ENCODE results near the gene SREBF2.

GRCh38 chr22:41857860-41858199, 24.9 kb downstream of the SREBF2 start:
- TF ChIP-seq CTCF (IDR thresholded peaks at IDR 0.05 in 2 of 3, conservative IDR thresholded peaks at IDR 0.05 in 1 of 3; ENCODE audit: borderline replicate concordance in 1 of 3, insufficient read depth in 1 of 3, low read depth in 2 of 3, low read length in 2 of 3): no peak
- TF ChIP-seq CEBPB (IDR thresholded peaks at IDR 0.05; ENCODE audit: low read depth): no peak
- TF ChIP-seq JUND (IDR thresholded peaks at IDR 0.05): no peak
- TF ChIP-seq EZH2 (IDR thresholded peaks at IDR 0.05): no peak
- TF ChIP-seq POLR2A (IDR thresholded peaks at IDR 0.05; ENCODE audit: borderline replicate concordance, extremely low read depth, insufficient read depth, insufficient read length): no peak
- TF ChIP-seq YY1 (IDR thresholded peaks at IDR 0.05; ENCODE audit: extremely low read depth, insufficient replicate concordance, low read depth, low read length): no peak
- no peak for TF ChIP-seq EGR1 (IDR thresholded peaks at IDR 0.05; ENCODE audit: low read depth)
- no peak for TF ChIP-seq POLR2AphosphoS5 (IDR thresholded peaks at IDR 0.05; ENCODE audit: low read depth, low read length)
- TF ChIP-seq REST (IDR thresholded peaks at IDR 0.05; ENCODE audit: low read depth): no peak
- TF ChIP-seq RAD21 (IDR thresholded peaks at IDR 0.05; ENCODE audit: low read depth): no peak
- TF ChIP-seq ZFX (IDR thresholded peaks at IDR 0.05): no peak
- TF ChIP-seq SRF (IDR thresholded peaks at IDR 0.05; ENCODE audit: low read depth): no peak
- TF ChIP-seq EZH2phosphoT487 (IDR thresholded peaks at IDR 0.05; ENCODE audit: borderline replicate concordance): no peak
- no peak for TF ChIP-seq SIN3A (IDR thresholded peaks at IDR 0.05; ENCODE audit: low read depth)
